ENCODE measurements around the gene ITGAL. TPM values are rescaled to one million over a fixed set of nuclear protein-coding genes. Genes with fewer than 3 reads are reported as not detected.
"Not testable (repeated sequence)": the region's sequence is repeated elsewhere in the genome, so short reads cannot be mapped to it uniquely, and the experiment has no call there.

ITGAL gene
- total RNA-seq, 1 donor from 2014 or later: 0.23 TPM

DNA sequence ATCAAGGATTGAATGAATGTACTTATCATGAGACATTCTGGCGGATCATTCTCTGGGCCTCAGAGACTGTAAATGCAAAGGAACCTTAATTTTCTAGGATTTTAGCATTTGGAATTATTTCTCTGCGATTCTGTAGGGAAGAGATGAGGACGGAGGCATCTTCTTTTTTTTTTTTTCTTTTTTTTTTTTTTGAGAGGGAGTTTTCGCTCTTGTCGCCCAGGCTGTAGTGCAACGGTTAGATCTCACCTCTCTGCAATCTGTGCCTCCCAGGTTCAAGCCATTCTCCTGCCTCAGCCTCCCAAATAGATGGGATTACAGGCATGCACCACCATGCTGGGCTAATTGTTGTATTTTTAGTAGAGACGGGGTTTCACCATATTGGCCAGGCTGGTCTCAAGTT lies 2.1 kb downstream of the ITGAL start:
- Histone ChIP-seq H3K27me3 (ENCODE audit: insufficient read depth, low read length) (peaks cover 23% of the 10 kb centered on the region), H2AFZ (ENCODE audit: low read depth, low read length) (no peak overlapping the region), H3K9me3 (ENCODE audit: insufficient read depth, low read depth, low read length) (no peaks in the 10 kb centered on the region), H3K27ac (ENCODE audit: low read depth, low read length) (no peak overlapping the region), H3K4me1 (ENCODE audit: insufficient read depth, low read length) (no peaks in the 10 kb centered on the region), H3K4me2 (ENCODE audit: low read length) (no peak overlapping the region), H3K36me3 (ENCODE audit: insufficient read depth, low read length) (no peaks in the 10 kb centered on the region), H4K20me1 (ENCODE audit: insufficient read depth, low read length) (no peaks in the 10 kb centered on the region), H3K79me2 (ENCODE audit: insufficient read depth, low read length) (no peaks in the 10 kb centered on the region), H3K9ac (ENCODE audit: low read length) (no peak overlapping the region), H3K4me3 (ENCODE audit: insufficient read depth, low read depth, low read length) (no peak overlapping the region)
- Mint-ChIP-seq H3K4me3 (ENCODE audit: unreplicated experiment) (no peak overlapping the region), H3K9me3 (ENCODE audit: unreplicated experiment) (no peaks in the 10 kb centered on the region), H3K27ac (ENCODE audit: unreplicated experiment) (no peak overlapping the region), H3K4me1 (ENCODE audit: low read depth, unreplicated experiment) (no peaks in the 10 kb centered on the region), H3K36me3 (ENCODE audit: low read depth, unreplicated experiment) (peaks cover 3% of the 10 kb centered on the region), H3K27me3 (ENCODE audit: low read depth, unreplicated experiment) (peaks cover 22% of the 10 kb centered on the region)
- FAIRE-seq (no peak), DNase-seq (ENCODE audit: low read depth) (no peak)
- no peak for TF ChIP-seq EZH2 (IDR thresholded peaks at IDR 0.05; ENCODE audit: insufficient read depth, low read length)
- TF ChIP-seq, protein P1, sequence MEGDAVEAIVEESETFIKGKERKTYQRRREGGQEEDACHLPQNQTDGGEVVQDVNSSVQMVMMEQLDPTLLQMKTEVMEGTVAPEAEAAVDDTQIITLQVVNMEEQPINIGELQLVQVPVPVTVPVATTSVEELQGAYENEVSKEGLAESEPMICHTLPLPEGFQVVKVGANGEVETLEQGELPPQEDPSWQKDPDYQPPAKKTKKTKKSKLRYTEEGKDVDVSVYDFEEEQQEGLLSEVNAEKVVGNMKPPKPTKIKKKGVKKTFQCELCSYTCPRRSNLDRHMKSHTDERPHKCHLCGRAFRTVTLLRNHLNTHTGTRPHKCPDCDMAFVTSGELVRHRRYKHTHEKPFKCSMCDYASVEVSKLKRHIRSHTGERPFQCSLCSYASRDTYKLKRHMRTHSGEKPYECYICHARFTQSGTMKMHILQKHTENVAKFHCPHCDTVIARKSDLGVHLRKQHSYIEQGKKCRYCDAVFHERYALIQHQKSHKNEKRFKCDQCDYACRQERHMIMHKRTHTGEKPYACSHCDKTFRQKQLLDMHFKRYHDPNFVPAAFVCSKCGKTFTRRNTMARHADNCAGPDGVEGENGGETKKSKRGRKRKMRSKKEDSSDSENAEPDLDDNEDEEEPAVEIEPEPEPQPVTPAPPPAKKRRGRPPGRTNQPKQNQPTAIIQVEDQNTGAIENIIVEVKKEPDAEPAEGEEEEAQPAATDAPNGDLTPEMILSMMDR (IDR thresholded peaks at IDR 0.05; ENCODE audit: insufficient read depth, low read depth, low read length): no peak

DNA sequence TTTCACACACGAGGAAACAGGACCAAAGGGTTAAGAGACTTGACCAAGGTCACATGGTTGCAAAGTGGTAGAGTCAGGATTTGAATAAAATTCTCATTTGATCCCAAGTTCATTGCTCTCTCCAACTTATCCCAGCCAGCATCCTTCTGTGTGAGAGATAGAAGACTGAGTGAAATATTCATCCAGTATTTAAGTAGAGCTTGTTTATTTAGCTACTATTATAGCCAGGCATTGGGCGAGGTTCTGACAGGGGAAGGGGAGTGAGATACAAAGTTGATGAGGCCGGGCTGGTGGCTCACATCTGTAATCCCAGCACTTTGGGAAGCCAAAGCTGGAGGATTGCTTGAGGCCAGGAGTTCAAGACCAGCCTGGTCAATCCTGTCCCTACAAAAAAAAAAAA lies 4.4 kb downstream of the ITGAL start:
- Histone ChIP-seq H3K27me3 (ENCODE audit: insufficient read depth, low read length) (peaks cover 26% of the 10 kb centered on the region), H3K27ac (ENCODE audit: low read depth, low read length) (no peak overlapping the region), H3K4me3 (ENCODE audit: insufficient read depth, low read depth, low read length) (no peak overlapping the region), H3K4me1 (ENCODE audit: insufficient read depth, low read length) (no peaks in the 10 kb centered on the region), H3K36me3 (ENCODE audit: insufficient read depth, low read length) (no peaks in the 10 kb centered on the region), H3K79me2 (ENCODE audit: insufficient read depth, low read length) (no peaks in the 10 kb centered on the region), H3K9me3 (ENCODE audit: insufficient read depth, low read depth, low read length) (no peaks in the 10 kb centered on the region), H3K9ac (ENCODE audit: low read length) (no peak overlapping the region), H3K4me2 (ENCODE audit: low read length) (no peak overlapping the region), H2AFZ (ENCODE audit: low read depth, low read length) (no peak overlapping the region), H4K20me1 (ENCODE audit: insufficient read depth, low read length) (no peaks in the 10 kb centered on the region)
- Mint-ChIP-seq H3K4me3 (ENCODE audit: unreplicated experiment) (no peak overlapping the region), H3K27ac (ENCODE audit: unreplicated experiment) (no peak overlapping the region), H3K4me1 (ENCODE audit: low read depth, unreplicated experiment) (no peaks in the 10 kb centered on the region), H3K36me3 (ENCODE audit: low read depth, unreplicated experiment) (peaks cover 3% of the 10 kb centered on the region), H3K9me3 (ENCODE audit: unreplicated experiment) (no peaks in the 10 kb centered on the region), H3K27me3 (ENCODE audit: low read depth, unreplicated experiment) (peaks cover 38% of the 10 kb centered on the region)
- TF ChIP-seq, protein P1 (IDR thresholded peaks at IDR 0.05; ENCODE audit: insufficient read depth, low read depth, low read length): no peak
- no peak for TF ChIP-seq EZH2 (IDR thresholded peaks at IDR 0.05; ENCODE audit: insufficient read depth, low read length)
- no peak for DNase-seq (ENCODE audit: low read depth)
- no peak for FAIRE-seq

DNA sequence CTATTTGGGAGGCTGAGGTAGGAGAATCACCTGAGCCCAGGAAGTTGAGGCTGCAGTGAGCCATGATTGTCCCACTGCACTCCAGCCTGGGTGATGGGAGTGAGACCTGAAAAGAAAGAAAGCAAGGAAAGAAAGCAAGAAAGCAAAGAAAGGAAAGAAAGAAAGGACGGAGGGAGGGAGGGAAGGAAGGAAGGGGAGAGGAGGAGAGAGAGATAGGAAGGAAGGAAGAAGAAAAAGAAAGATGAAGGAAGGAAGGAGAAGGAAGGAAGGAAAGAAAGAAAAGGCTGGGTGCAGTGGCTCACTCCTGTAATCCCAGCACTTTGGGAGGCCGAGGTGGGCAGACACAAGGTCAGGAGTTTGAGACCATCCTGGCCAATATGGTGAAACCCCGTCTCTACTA lies 5.2 kb downstream of the ITGAL start:
- not testable (repeated sequence) for H3K4me3 Mint-ChIP-seq (ENCODE audit: unreplicated experiment); H3K27ac Mint-ChIP-seq (ENCODE audit: unreplicated experiment); DNase-seq (ENCODE audit: low read depth); H3K4me1 Mint-ChIP-seq (ENCODE audit: low read depth, unreplicated experiment); FAIRE-seq; H3K4me1 ChIP-seq (ENCODE audit: insufficient read depth, low read length); H3K9me3 ChIP-seq (ENCODE audit: insufficient read depth, low read depth, low read length); H3K4me2 ChIP-seq (ENCODE audit: low read length); H4K20me1 ChIP-seq (ENCODE audit: insufficient read depth, low read length); H3K79me2 ChIP-seq (ENCODE audit: insufficient read depth, low read length); H2AFZ ChIP-seq (ENCODE audit: low read depth, low read length); H3K4me3 ChIP-seq (ENCODE audit: insufficient read depth, low read depth, low read length); H3K36me3 Mint-ChIP-seq (ENCODE audit: low read depth, unreplicated experiment); H3K27ac ChIP-seq (ENCODE audit: low read depth, low read length); H3K9ac ChIP-seq (ENCODE audit: low read length); H3K36me3 ChIP-seq (ENCODE audit: insufficient read depth, low read length); H3K9me3 Mint-ChIP-seq (ENCODE audit: unreplicated experiment)
- peaks cover 35% of the 10 kb centered on the region for H3K27me3 Mint-ChIP-seq (ENCODE audit: low read depth, unreplicated experiment)
- H3K27me3 ChIP-seq (ENCODE audit: insufficient read depth, low read length): peaks cover 22% of the 10 kb centered on the region

Data from astrocyte (in vitro differentiated cells and primary cell).